ENCODE measurements around the gene TBC1D1.

GRCh38 chr4:38162240-38162784, 271.4 kb downstream of the TBC1D1 start:
- no peak for TF ChIP-seq CTCF (IDR thresholded peaks at IDR 0.05)
- TF ChIP-seq POLR2AphosphoS5 (IDR thresholded peaks at IDR 0.05), result no peak

All from prostate gland (tissue), 2 donors.